Measurements from ENCODE around the gene ARHGEF2. TPM values are rescaled to one million over a fixed set of nuclear protein-coding genes. Genes with fewer than 3 reads are reported as not detected.

The ARHGEF2 gene
- total RNA-seq, 1 donor from 2014 or later = 55.7 TPM

Small RNA genes lying within 50 kb of the gene (microRNA-seq; reads per million reads assigned to microRNA genes)
- not detected for gene MIR6738

Other genes starting within 250 kb of the ARHGEF2 start
- 17.9 TPM for gene GON4L, start 121.3 kb downstream of the ARHGEF2 start, total RNA-seq
- 7.0 TPM for gene SYT11, start 119.0 kb downstream of the ARHGEF2 start, total RNA-seq
- 19.0 TPM for gene RIT1, start 67.2 kb downstream of the ARHGEF2 start, total RNA-seq
- gene KHDC4, start 44.1 kb downstream of the ARHGEF2 start, total RNA-seq = 22.5 TPM
- gene RXFP4, start 36.9 kb downstream of the ARHGEF2 start, total RNA-seq = not detected
- 66.9 TPM for gene SSR2, start 42.4 kb upstream of the ARHGEF2 start, total RNA-seq
- gene UBQLN4, start 75.3 kb upstream of the ARHGEF2 start, total RNA-seq = 30.4 TPM
- gene LAMTOR2, start 76.2 kb upstream of the ARHGEF2 start, total RNA-seq = 64.4 TPM
- gene RAB25, start 82.6 kb upstream of the ARHGEF2 start, total RNA-seq = not detected
- 0.16 TPM for gene MEX3A, start 103.9 kb upstream of the ARHGEF2 start, total RNA-seq
- 270 TPM for gene LMNA, start 136.2 kb upstream of the ARHGEF2 start, total RNA-seq
- 1.4 TPM for gene SEMA4A, start 175.0 kb upstream of the ARHGEF2 start, total RNA-seq
- 15.8 TPM for gene SLC25A44, start 215.6 kb upstream of the ARHGEF2 start, total RNA-seq
- 64.8 TPM for gene PMF1, start 234.5 kb upstream of the ARHGEF2 start, total RNA-seq